Hematopoietic multipotent progenitor cell treated with erythropoietin and hydrocortisone succinate and interleukin-3 and kit ligand, for 4 days (in vitro differentiated cells): Measurements from ENCODE around the gene TOM1L2.

Experiments
- DNase-seq: peaks from one replicate; pipeline ENCODE4 v3.0.0-alpha.2; 2015

Gene TOM1L2

DNA sequence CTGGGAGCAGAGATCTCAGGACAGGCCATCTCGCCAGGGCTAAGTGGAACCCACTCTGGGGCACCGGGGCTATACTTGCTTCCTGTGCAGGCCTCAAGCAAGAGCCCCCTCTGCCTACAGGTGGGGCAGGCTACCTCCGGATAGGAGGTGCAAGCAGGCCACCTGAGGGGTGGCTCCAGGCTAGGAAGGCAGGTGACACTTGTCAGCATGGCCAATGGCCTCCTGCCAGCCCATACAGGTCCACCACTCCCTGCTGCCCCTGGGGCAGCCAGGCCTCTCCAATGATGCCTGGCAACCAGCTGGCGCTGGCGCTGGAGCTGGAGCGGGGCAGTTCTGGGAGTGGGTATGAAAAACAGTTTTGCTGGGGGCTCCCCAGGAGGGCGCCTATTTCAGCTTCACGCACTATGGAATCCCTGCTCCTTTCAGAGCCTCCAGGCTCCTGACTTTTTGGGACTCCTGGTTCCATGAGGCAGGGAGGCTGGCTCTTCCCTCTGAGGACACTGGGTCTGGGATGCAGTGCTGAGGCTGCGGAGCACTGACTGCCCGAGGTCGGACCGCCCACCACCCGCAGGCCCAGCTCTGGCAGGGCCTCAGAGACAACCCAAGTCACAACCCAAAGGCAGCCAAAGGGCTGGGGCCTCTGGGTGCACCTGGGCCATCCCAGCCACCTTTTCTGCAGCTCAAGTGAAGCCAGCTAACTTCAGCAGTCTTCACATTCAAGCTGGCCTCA is 127.0 kb downstream of the TOM1L2 start:
- no peak for DNase-seq

DNA sequence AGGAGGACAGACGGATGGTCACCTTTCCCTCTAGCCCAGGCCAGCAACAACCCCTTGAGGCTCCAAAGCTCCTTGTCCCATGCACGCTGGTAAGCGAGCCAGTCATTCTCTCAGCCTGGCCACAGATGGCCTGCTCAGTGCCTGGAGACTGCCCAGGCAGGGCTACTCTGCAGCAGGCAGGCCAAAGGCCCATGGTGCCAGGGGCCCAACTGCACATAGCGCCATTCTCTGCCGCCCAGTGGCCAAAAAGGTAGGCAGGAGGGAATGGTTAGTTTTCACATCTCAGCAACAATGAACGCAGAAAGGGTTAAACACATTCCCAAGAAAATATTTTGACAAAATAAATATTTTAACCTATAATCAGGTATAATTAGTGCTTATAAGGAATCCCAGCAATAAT is 127.7 kb downstream of the TOM1L2 start:
- no peak for DNase-seq

DNA sequence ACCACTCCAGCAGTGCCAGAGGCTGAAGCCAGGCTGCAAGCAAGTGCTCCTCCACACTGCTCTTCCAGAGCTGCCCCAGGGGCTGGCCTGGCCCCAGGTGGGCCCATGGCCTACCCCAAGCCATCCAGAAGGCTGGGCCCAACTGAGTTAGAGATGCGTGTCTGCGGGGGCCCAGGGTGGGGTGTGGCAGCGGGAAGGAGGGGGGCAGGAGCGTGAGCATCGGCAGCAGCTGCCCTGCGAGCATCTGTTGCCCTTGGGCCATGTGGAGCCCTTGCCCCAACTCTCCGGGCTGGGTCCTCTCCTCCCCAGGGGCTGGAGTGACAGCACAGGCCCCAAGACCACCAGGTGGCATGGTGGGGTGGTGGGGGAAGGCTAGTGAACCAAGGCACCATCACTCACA is 128.1 kb downstream of the TOM1L2 start:
- DNase-seq, result no peak

DNA sequence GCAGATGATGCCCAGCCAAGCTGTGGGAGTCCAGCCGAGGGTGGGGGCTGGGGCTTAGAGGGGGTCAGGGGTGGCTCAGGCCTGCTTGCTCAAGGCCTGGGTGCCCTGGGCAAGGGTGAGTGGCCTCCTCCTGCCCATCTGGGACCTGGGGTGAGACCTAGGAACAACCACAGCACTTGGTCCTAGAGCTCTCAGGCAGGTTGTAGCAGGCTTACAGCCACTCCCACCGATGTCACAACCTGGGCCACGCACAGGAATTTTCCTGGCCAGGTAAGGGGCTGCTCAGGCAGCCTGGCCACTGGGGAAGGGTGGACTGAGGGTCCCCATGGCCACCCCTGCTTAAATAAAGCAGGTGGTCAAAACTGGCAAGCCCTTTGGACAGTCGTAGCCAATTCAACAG is 129.1 kb downstream of the TOM1L2 start:
- DNase-seq, result no peak

DNA sequence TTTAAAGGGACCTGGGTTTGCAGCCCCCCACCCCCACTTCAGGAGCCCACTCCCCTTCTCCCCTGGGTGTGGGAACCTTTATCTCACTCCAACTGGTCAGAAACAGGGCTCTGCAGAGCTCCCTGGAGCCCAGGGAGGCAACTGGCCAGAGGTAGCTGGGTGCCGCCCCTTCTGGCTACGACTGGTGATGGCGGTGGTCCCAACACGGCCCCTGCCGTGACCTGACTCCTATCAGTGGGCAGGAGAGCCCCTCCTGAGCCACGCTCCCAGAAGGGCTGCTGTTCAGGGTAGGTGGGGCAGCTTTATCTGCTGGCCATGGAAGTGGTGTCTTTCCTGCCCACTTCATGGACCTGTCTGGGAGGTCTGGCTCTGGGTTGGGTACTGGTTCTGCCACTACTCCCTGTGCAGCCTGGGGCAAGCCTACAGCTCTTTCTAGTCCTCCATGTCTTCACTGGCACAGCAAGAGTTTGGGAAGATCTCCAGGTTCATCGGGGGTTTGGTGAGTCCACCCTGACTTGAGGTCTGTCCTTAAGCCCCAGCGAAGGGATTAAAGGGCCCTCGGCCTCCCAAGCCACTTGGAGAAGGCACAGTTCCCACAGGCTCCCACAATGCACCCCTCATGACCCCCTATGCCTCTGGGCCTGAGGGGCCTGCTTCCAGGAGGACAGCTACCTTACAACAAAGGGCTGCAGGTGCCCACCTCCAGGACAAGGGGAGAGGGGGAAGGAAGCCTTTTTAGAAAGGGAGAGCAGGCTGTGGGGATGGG is 129.9 kb downstream of the TOM1L2 start:
- no peak for DNase-seq

DNA sequence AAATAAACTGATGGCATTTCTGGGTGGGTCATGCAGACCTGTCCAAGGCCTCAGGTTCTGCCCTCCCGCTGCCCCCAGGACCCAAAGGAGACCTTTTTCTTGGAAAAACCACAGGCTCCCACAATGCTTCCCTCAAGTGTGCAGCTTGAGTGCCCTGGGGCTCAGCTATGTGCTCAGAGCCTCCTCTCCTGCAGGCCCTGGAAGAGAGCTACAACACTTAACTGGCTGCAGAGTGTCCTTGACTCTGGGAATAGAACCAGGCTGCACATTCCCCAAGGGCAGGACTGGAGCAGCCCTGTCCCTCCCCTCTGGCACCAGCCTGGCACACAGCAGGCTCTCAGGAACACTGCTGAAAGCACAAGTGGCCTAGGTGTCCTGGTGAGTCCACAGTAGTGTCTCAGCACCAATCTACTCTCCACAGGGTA is 130.6 kb downstream of the TOM1L2 start:
- DNase-seq, result no peak

DNA sequence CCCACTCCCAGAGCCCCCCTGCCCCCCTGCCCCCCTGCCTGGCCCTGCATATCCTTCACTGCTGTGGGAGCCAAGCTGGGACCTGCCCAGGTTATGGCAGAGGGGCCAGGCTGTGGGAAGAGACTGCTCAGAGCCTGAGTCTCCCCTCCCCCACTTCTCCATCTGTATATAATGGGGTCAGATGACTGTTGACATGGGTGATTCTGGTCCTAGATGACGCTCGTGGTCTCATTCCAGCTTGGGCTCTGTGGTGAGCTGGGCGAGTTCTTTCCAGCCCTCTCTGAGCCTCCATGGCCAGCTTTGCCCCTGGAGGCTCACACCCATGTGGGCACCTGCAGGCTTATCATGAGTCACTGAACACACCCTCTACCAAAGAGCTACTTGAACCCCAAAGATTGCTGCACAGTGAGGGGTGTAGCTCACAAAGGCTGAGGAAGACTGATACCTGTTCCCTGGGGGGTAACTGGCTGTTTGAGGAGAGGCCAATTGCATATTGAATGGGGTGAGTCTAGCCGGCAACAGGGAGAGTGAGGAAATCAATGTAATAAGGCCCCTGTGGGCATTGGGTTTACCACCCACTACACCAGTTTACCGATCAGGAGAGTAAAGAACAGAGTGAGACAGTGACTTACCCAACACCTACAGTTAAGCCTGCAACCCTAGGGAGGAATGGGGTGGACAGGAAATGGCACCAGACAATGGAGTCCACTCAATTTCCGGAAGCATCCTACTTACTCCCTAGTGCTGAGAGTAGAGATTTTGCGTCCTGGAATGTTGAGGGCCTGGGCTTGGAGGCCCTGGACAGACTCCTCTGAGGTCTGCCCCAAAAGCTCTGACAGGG is 131.2 kb downstream of the TOM1L2 start:
- peak; percentile 70 for DNase-seq

DNA sequence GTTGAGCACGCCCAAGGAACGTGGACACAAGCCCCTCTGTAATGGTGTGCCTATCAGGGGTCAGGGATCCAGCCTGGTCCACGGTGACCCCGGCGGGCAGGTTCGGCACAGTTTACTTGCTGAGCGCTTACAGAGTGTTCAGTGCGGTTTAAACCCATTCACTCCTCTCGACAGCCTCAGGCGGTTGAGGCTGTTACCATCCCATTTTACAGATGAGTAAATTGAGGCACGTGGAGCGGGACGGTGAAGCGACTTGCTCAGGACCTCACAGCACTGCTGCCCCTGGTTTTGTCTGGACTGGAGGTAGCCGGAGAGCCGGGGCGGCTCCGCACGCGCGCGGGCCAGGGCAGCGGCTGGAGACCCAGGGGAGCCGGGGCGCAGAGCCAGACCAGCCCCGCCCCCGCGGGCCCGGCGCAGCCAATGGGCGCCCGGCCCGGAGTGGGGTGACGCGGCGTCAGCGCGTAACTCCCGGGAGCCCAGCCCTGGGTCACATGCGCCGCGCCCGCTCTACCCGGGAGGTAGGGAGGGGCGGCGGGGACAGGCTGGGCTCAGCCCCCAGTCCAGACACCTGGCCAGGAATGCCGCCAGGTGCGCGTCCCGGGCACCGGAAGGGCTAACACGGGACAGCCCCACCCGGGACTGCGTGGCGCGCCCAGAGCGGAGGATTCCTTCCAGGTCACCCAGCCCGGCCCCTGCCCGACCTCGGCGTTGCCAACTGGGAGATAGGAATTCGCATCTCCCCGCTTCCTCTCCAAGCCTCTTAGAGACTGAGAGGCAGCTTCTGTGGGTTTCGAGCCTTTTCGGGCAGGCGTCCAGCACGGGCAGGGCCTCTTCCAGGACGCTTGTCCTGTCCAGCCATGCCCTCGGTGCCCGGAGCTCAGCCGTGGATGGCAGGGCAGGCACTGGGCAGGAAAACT is 132.2 kb downstream of the TOM1L2 start:
- peak; percentile 95 for DNase-seq

DNA sequence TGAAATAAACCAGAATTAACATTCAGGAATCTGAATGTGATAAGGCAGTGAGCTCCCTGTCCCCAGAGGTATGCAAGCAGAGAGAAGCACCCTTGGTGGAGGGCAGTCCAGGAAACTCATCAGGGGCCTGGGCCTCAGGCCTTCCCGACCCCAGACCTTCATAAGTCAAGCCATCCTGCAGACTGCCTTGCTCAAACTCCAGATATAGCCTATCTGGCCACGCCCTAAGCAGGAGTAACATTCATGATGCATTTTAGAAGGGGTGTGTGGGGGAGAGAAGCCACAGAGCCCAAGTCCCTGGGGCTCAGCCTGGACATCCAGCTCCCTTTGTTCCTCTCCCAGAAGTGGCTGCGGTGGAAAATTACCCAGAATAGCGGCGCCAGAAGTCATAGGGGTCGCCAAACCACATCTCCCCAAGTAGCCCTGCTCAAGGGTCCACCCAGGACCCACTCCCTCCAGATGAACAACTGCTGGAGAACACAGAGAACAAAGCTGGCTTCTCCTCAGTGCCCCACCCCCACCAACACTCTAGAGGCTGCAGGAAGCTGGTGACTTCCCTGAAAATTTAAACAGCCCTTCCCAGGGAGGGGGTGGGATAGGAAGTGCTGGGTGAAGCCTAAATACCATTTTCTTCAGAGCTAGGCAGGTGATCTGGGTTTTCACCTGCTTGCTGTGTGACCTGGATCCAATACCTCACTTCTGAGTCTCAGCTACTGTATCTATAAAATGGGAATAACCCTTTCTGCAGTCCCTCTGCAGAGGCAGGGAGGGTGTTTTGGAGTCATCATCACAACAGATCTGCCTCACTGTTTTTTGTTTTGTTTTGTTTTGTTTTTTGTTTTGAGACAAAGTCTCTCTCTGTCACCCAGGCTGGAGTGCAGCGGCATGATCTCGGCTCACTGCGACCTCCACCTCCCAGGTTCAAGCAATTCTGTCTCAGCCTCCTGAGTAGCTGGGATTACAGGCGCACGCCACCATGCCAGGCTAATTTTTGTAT is 133.9 kb downstream of the TOM1L2 start:
- peak; percentile 71 for DNase-seq

DNA sequence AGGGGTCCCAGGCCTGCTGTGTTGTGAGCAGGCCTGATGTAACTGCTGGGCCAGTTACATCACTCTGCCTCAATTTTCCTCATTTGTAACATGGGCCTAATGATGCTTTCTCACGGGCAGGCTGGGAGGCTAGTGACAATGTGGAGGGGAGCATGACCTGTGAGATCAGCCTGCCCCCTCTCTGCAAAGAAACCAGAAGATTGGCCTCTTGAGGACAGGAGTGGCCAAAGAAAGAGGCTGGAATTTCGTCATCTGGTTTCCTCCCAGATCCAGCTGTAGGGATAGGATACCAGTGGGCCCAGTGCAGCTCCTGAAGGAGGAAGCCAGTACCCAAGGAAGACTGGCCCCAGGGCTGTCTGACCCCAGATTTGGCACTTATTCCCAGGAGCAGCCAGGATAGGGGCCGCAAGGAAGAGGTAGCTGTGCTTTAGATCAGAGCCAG is 134.8 kb downstream of the TOM1L2 start:
- DNase-seq, result no peak

DNA sequence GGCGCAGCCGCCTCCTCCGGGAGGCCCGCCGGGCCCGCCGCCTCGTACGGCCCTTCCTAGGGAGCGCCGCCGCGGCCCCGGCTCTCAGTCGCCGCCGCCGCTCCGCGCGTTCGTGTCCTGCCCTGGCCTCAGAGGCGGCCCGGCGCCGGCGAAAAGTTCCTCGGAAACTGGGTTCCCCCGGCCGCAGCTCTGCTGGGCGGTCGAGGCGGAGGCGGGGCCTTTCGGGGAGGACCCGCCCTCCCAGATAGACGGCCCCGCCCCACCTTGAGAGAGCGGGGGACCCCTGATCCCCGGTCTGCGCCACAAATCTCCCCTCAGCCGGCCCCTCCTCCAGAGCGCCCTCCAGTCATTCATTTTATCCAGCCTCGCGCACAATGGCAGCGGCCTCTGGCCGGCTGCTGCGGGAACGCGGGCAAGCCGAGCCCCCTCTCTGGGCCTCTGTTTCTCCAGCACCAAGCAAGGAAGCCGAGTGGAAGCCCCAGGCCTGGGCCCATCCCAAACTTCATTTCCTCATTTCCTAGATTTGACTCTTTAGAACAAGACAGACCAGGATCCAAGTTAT is 135.3 kb downstream of the TOM1L2 start, which contains the start of gene SREBF1:
SREBF1 (minus strand) TSS at position 169 of the 562 bp plus-strand sequence. CDS start 169 bp downstream, outside the sequence.
- peak; percentile 79 for DNase-seq

DNA sequence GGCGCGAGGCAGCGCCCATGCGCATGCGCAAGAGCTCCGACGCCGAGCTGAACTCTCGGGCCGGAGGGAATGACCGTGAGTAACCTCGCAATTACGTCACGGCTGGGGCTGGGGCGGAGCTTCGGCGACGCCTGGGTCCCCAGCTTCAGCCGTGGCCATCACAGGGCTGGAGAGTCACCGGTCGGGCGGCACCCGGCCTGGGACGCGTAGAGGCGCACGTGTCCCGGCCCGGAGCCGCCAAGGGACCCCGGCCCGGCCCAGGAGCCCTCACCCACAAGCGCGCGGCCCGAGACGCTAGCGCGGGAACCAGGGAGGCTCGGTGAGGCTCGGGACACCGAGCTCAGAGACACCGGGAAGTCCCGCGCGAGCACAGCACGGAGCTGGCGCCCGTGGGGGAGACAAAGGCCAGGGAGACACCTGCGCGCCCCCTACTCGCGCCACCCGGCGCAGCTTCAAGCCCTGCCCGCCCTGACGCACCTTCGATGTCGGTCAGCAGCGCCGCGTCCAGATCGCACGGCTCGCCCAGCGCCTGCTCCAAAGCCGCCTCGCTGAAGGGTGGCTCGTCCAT is 135.9 kb downstream of the TOM1L2 start:
- peak; percentile 98 for DNase-seq

DNA sequence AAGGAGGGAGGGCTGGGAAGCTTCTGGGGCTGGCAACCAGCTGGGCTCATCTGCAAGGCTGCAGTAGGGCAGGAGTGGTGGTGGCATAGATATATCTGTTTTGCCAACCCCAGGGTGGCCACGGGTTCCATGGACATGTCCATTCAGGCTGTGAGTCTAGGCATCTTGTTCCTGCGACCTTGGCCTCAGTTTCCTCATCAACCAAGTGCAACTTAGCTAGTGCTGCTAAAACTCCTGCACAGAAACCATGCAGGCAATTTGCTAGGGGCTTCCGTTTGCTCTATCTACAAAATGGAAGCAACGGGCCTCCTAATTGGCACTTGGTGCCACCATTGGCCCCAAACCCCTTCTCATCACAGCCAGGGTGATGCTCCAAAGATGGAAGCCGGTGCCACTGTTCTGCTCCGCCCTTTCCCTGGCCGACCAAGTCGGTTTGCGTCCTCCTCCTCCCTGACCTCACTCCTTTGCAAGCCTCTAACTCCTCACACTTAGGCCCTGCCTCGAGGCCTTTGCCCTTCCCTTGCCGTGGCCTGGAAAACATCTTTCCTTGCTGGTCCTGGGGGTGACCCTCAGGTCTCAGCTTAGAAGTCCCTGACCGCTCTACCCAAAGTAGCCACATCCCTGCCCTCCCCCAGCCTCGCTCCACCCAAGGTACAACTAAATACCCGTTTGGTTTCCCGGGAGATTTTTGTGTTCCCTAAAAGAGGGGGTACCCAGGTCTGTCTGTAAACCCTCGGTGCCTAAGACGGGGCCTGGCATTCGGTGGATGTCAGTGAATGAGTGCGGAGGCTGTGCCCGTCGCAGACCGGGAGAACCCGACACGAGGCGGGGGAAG is 136.6 kb downstream of the TOM1L2 start:
- DNase-seq, result no peak

DNA sequence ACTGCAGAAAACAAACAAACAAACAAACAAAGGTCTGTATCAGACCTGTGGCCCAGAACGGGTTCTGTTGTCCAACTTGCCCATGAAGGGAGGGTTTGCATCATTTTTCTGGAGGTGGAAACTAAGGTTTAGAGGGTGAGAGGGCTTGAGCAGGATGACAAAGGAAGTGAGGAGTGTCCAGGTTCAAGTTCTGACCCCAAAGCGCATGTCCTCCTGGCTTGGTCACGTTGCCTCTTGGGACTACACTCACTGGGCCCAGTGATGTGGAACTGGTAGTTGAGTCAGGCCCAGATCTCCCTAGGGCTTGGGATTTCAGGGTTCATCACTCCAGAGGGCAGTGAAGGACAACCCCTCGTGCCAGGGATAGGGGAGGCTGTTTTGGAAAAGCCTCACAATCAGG is 137.2 kb downstream of the TOM1L2 start:
- no peak for DNase-seq

DNA sequence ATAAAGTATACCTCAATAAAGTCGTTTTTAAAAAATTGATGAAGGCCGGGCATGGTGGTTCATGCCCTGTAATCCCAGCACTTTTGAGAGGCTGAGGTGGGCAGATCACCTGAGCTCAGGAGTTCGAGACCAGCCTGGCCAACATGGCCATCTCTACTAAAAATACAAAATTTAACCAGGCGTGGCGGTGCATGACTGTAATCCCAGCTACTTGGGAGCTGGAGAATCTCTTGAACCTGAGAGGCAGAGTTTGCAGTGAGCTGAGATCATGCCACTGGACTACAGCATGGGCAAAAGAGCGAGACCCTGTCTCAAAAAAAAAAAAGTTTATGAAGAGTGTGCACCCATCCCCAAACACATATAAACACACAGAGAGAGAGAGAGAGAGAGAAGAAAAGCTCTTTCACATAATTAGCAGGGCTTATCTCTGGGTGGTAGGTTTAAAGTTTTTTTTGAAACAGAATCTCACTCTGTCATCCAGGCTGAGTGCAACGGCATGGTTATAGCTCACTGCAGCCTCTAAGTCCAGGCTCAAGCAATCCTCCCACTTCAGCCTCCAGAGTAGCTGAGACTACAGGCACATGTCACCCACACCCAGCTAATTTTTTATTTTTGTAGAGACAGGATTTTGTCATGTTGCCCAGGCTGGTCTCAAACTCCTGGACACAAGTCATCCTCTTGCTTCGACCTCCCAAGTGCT is 138.4 kb downstream of the TOM1L2 start:
- DNase-seq, result peak; percentile 59

DNA sequence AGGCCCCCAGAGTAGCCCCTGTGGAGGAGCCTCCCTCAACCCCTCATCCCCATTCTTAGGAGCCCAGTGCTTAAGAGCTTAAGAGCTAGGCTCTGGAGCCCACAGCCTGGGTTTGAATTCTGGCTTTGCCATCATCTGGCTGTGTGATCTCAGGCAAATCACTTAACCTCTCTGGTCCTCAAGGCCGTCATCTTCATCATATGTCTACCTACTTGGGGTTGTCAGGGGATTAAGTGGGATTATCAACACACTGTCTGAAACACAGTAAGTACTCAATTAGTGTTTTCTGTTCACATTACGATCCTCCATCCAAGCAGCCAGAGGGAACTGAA is 140.2 kb downstream of the TOM1L2 start:
- no peak for DNase-seq

DNA sequence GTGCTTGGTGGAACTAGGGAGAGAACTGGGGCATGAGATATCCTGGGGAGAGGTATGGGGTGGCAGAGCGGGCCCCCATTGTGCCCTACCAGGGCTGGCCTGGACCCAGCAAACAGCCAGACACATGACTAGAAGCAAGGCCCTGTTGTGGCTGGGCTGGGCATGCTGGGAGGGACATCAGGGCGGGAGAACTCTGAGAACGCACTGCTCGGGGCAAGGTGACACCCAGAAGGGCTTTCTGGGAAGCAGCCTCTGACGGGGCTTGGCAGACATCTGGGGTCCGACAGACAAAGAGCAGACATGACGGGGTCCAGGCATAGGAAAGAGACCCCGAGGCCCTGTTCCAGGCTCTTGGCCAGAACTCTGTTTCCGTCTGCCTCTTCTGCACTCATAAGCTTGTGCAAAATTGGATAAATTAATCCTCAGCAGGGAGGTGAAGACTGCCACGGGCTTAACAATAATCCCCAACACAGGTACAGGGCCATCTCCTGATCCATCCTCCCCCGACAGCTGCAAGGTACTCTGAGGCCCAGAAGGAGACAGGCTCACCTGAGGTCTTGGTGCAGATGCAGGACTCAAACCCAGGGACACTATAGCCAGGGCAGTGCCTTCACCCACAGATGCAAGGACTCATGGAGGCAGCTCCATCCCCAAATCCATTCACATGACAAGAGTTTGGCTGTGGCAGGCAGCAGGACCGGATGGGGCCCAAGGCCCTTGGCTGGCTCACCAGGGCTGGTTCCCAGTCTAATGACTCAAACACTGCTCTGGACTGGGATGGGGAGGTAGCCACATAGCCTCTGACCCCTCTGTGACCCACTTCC is 140.8 kb downstream of the TOM1L2 start:
- no peak for DNase-seq

DNA sequence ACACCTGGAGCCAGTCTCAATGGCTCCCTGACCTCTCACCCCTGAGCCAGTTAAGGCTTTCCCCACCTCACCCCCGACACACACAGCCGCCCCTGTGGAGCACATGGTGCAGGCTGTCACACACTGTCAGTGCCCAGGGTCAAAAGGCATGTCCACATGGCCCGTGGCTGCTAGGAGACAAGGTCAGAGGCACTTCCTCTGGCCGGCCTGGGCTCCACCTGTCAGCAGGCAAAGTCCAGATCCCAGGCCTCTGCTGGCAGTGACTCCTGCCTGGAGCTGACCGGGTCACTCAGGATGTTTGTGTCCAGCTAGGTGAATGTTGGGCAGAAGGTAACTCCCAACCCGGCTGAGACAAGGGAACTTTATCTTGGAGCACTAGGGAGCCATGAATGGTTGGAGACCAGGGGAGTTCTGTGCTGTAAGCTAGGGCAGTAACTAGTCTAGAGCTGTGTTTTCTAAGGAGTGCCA is 141.4 kb downstream of the TOM1L2 start:
- no peak for DNase-seq
